HCT116 (cell line): ENCODE data around the gene EIF6. TPM values are rescaled to one million over a fixed set of nuclear protein-coding genes. Genes with fewer than 3 reads are reported as not detected.

Experiments used
- ATAC-seq: fragments of 200-7000 bp; cut with Tn5 transposase; 2 replicates; pipeline ENCODE4 v1.9.1; 2020; ENCODE audit warnings: mild to moderate bottlenecking, moderate library complexity
- BruUV-seq: library from RNA; stranded (reverse); fragments of 400-500 nt; replicated peaks from 2 replicates; lab custom pipeline; 2021; lab: Mats Ljungman, UMichigan
- CTCF ChIA-PET: fragments of 300-600 bp; sonication (Branson Sonifier 250); formaldehyde crosslinking; loops from one replicate; lab custom pipeline; 2021; ENCODE audit warnings: antibody characterized with exemption; lab: Charles Lee
- POLR2A ChIA-PET: fragments of 300-600, 350-600 bp; sonication (Branson Sonifier 250); formaldehyde crosslinking; loops from one replicate; lab custom pipeline; 2021; ENCODE audit warnings: antibody characterized with exemption; lab: Charles Lee
- RAD21 ChIA-PET, 2 experiments: fragments of 300-600 bp; sonication (Branson Sonifier 250); formaldehyde crosslinking; loops; one replicate each; lab custom pipeline; 2023; ENCODE audit warnings: low total read pairs in 2 of 2; ENCODE audit not compliant: uncharacterized antibody in 2 of 2, unreplicated experiment in 2 of 2, low non-redundant PET in 1 of 2; lab: Charles Lee
- DNase-seq: peaks from one replicate; pipeline ENCODE4 v3.0.0-alpha.2; 2010; ENCODE audit warnings: low read depth, low spot score
- H2AFZ ChIP-seq: fragments of 200-600 bp; shearing (Covaris generic), sonication (generic); 2 replicates; pipeline ENCODE4 v1.6.1; 2017; ENCODE audit warnings: low read depth, mixed run types, mixed read lengths, antibody characterized with exemption, low read length; ENCODE audit not compliant: poor library complexity, severe bottlenecking
- H3K27ac ChIP-seq: 2 replicates; pipeline ENCODE4 v1.5.1; 2012; ENCODE audit warnings: low read depth, low read length
- H3K27me3 ChIP-seq: fragments of 200-600 bp; sonication (generic); 2 replicates; pipeline ENCODE4 v1.6.1; 2016; ENCODE audit warnings: mixed run types, low read length, mixed read lengths; ENCODE audit not compliant: insufficient read depth
- H3K36me3 ChIP-seq, 2 experiments: fragments of 200-500 bp in 1 of 2; fragments of 200-600 bp in 1 of 2; sonication (Bioruptor generic) in 1 of 2; sonication (generic) in 1 of 2; 2 replicates each; pipeline versions ENCODE4 v1.5.1 to v1.6.1; 2014 to 2016; ENCODE audit warnings: low read length in 2 of 2, inconsistent platforms in 1 of 2, mixed read lengths in 1 of 2, mixed run types in 1 of 2; ENCODE audit not compliant: insufficient read depth in 2 of 2, control insufficient read depth in 1 of 2
- H3K4me1 ChIP-seq, 2 experiments: fragments of 200-600 bp in 1 of 2; sonication (generic) in 1 of 2; 2 replicates each; pipeline versions ENCODE4 v1.5.1 to v1.6.1; 2012 to 2017; ENCODE audit warnings: low read length in 2 of 2, inconsistent platforms in 1 of 2, mild to moderate bottlenecking in 1 of 2, mixed read lengths in 1 of 2, mixed run types in 1 of 2, moderate library complexity in 1 of 2; ENCODE audit not compliant: insufficient read depth in 2 of 2, control insufficient read depth in 1 of 2
- H3K4me2 ChIP-seq: fragments of 200-600 bp; sonication (generic); 2 replicates; pipeline ENCODE4 v1.6.1; 2017; ENCODE audit warnings: mixed run types, low read length, mixed read lengths
- H3K4me3 ChIP-seq, 2 experiments: fragments of 200-600 bp in 1 of 2; sonication (generic) in 1 of 2; replicated peaks in 1 of 2; 2 replicates each; pipeline ENCODE4 v1.5.1; 2011 to 2016; ENCODE audit warnings: low read length in 2 of 2, control low read depth in 1 of 2, low read depth in 1 of 2, mild to moderate bottlenecking in 1 of 2, mixed read lengths in 1 of 2, mixed run types in 1 of 2
- H3K79me2 ChIP-seq: fragments of 200-600 bp; sonication (generic); 2 replicates; pipeline ENCODE4 v1.6.1; 2017; ENCODE audit warnings: mild to moderate bottlenecking, mixed run types, low read length, moderate library complexity, mixed read lengths; ENCODE audit not compliant: insufficient read depth
- H3K9ac ChIP-seq: fragments of 200-600 bp; sonication (generic); 2 replicates; pipeline ENCODE4 v1.6.1; 2016; ENCODE audit warnings: low read length, mixed read lengths
- H3K9me2 ChIP-seq: fragments of 200-600 bp; sonication (generic), shearing (Covaris generic); 2 replicates; pipeline ENCODE4 v1.6.1; 2017; ENCODE audit warnings: mixed run types, mild to moderate bottlenecking, moderate library complexity; ENCODE audit not compliant: insufficient read depth
- H3K9me3 ChIP-seq, 2 experiments: fragments of 200-500 bp in 1 of 2; fragments of 200-600 bp in 1 of 2; sonication (Bioruptor generic) in 1 of 2; sonication (generic) in 1 of 2; 2 replicates each; pipeline ENCODE4 v1.6.1; 2014 to 2017; ENCODE audit warnings: low read length in 2 of 2, mixed read lengths in 2 of 2, inconsistent platforms in 1 of 2, low read depth in 1 of 2, mild to moderate bottlenecking in 1 of 2, mixed run types in 1 of 2, moderate library complexity in 1 of 2; ENCODE audit not compliant: control insufficient read depth in 1 of 2, insufficient read depth in 1 of 2
- H4K20me1 ChIP-seq: fragments of 200-600 bp; sonication (generic), shearing (Covaris generic); 2 replicates; pipeline ENCODE4 v1.6.1; 2017; ENCODE audit warnings: mixed run types, mild to moderate bottlenecking, moderate library complexity; ENCODE audit not compliant: insufficient read depth
- ATF3 ChIP-seq: IDR thresholded peaks from 2 replicates; pipeline ENCODE4 v1.6.1; 2012
- CBX3 ChIP-seq: IDR thresholded peaks from 2 replicates; pipeline ENCODE4 v1.6.1; 2012; ENCODE audit warnings: low read depth
- EZH2 ChIP-seq: fragments of 200-600 bp; sonication (generic); IDR thresholded peaks from 2 replicates; pipeline ENCODE4 v1.6.1; 2017; ENCODE audit warnings: antibody characterized with exemption, mixed run types
- FOSL1 ChIP-seq: IDR thresholded peaks from 2 replicates; pipeline ENCODE4 v1.6.1; 2012; ENCODE audit warnings: low read depth
- MAX ChIP-seq: IDR thresholded peaks from 2 replicates; pipeline ENCODE4 v1.6.1; 2012
- POLR2A ChIP-seq: IDR thresholded peaks from 2 replicates; pipeline ENCODE4 v1.7.0; 2011; ENCODE audit warnings: borderline replicate concordance; ENCODE audit not compliant: insufficient read depth, insufficient read length; ENCODE audit errors: extremely low read depth
- POLR2AphosphoS5 ChIP-seq: IDR thresholded peaks from 2 replicates; pipeline ENCODE4 v1.6.1; 2011; ENCODE audit warnings: mild to moderate bottlenecking, low read depth, low read length, moderate library complexity
- SIN3A ChIP-seq: IDR thresholded peaks from 2 replicates; pipeline ENCODE4 v1.6.1; 2012; ENCODE audit warnings: low read depth
- TCF7L2 ChIP-seq: IDR thresholded peaks from 2 replicates; pipeline ENCODE4 v1.7.0; 2011; ENCODE audit warnings: borderline replicate concordance, inconsistent platforms; ENCODE audit not compliant: insufficient read depth, insufficient read length; ENCODE audit errors: extremely low read depth
- YY1 ChIP-seq: IDR thresholded peaks from 2 replicates; pipeline ENCODE4 v1.6.1; 2011; ENCODE audit warnings: low read length, low read depth, moderate library complexity, mild to moderate bottlenecking; ENCODE audit not compliant: insufficient replicate concordance; ENCODE audit errors: extremely low read depth
- ZNF274 ChIP-seq: fragments of 200-500 bp; sonication (Bioruptor generic); IDR thresholded peaks from 2 replicates; pipeline ENCODE4 v1.6.1; 2014; ENCODE audit warnings: mild to moderate bottlenecking, low read depth, low read length, inconsistent platforms
- intact Hi-C: fragments of 100-400 bp; cut with micrococcal nuclease; formaldehyde crosslinking; loops from 2 replicates; pipeline ENCODE4 v1.10.0; 2022
- total RNA-seq: library from RNA; stranded (reverse); gene quantifications from one replicate; pipeline ENCODE4 v1.2.1, GENCODE V29; 2021; ENCODE audit not compliant: unreplicated experiment
- TF ChIP-seq, protein P1 (sequence below), 3 experiments: fragments of 200-600 bp in 1 of 3; sonication (generic) in 1 of 3; IDR thresholded peaks in 2 of 3; conservative IDR thresholded peaks in 1 of 3; 2 replicates each; pipeline ENCODE4 v1.5.1; 2012 to 2017; ENCODE audit warnings: low read depth in 2 of 3, low read length in 2 of 3, antibody characterized with exemption in 1 of 3, borderline replicate concordance in 1 of 3, control low read depth in 1 of 3, mild to moderate bottlenecking in 1 of 3, mixed read lengths in 1 of 3, mixed run types in 1 of 3, moderate library complexity in 1 of 3; ENCODE audit not compliant: insufficient read depth in 1 of 3

EIF6 gene
- total RNA-seq, 1 experiment from 2014 or later: 209 TPM

DNA sequence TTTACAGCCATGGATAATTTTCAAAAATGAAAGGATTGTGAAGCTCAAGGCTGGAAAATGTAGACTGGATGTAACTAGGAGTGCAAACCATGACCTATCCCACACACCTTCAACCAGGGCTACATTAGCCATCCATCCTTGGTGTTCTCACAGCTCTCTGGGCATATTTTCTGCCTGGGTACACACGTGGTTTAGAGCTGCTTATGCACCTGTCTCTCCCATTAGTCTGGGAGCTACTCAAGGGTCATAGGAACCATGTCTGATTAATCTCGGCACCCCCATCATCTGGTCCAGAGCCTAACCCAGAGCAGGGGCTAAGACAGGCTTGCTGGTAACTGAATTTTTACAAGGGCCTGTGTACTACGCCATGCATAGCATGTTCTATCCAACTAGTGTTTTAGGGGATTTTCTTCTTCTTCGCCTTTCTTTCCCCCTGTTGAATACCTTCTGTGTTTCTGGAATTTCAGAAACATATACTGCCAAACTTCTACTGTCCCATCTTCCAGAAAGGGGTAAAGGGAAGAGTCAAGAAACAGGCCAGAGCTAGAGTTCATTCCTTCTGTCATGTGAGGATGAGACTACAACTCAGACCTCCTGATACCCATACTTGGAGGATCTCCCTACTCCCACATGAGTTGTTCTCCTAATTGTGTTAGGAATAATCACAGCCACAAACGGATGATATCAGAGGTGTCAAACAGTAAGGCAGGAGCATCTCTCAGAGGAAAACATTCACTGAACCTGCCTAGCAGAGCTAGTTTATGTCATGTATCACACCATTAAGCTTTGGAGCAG lies 33.0 kb upstream of the EIF6 start:
- Histone ChIP-seq H3K9ac (peak overlapping the region; percentile 55), H3K27ac (peak overlapping the region; percentile 69), H3K4me1 (peaks cover 64 to 89% of the 10 kb centered on the region in 2 experiments), H3K4me2 (peak overlapping the region; percentile 63), H2AFZ (no peak overlapping the region), H3K9me2 (no peaks in the 10 kb centered on the region), H4K20me1 (no peaks in the 10 kb centered on the region), H3K27me3 (no peaks in the 10 kb centered on the region), H3K4me3 (no peak overlapping the region; a peak in 1 of 4 replicates), H3K36me3 (no peaks in the 10 kb centered on the region), H3K79me2 (no peaks in the 10 kb centered on the region), H3K9me3 (no peaks in the 10 kb centered on the region)
- no peak for ATAC-seq
- ChIA-PET CTCF (interaction anchor here (2.9 to 3.0 kb wide), 2 partner anchors 12 kb away, joined by 24 to 41 read pairs; no protein-coding TSS in a partner anchor), RAD21 (interaction anchor here in 1 of 2 experiments (1.2 kb wide), 1 partner anchor 12 kb away, joined by 4 read pairs; no protein-coding TSS in a partner anchor), POLR2A (interaction anchor here (0.7 to 1.9 kb wide), 10 partner anchors 7 to 171 kb away, joined by 3 to 19 read pairs (median 4); partner anchors contain the start of gene MMP24OS)
- no peak for TF ChIP-seq POLR2AphosphoS5
- TF ChIP-seq SIN3A: no peak
- no peak for TF ChIP-seq TCF7L2
- no peak for TF ChIP-seq ATF3
- no peak for DNase-seq
- no TSS peak for BruUV-seq
- intact Hi-C loops: no loop called here

GRCh38 chr20:35316086-35316485 lies 31.5 kb upstream of the EIF6 start:
- Histone ChIP-seq H3K27me3 (no peaks in the 10 kb centered on the region), H3K4me2 (no peak overlapping the region), H3K79me2 (no peaks in the 10 kb centered on the region), H4K20me1 (no peaks in the 10 kb centered on the region), H3K9me3 (no peaks in the 10 kb centered on the region), H3K27ac (no peak overlapping the region), H2AFZ (no peak overlapping the region), H3K9ac (no peak overlapping the region), H3K36me3 (no peaks in the 10 kb centered on the region), H3K4me3 (no peak overlapping the region), H3K4me1 (peaks cover 76 to 94% of the 10 kb centered on the region in 2 experiments), H3K9me2 (no peaks in the 10 kb centered on the region)
- intact Hi-C loops: no loop called here
- no TSS peak for BruUV-seq
- ChIA-PET POLR2A (no interaction called here), RAD21 (no interaction called here), CTCF (interaction anchor here (3.0 kb wide), 1 partner anchor 11 kb away, joined by 41 read pairs; no protein-coding TSS in a partner anchor)
- no peak for DNase-seq
- no peak for ATAC-seq
- TF ChIP-seq CBX3 (no peak), YY1 (no peak), ATF3 (no peak), SIN3A (no peak), ZNF274 (no peak), MAX (no peak), FOSL1 (no peak), POLR2A (no peak), EZH2 (no peak)
- TF ChIP-seq, protein P1, sequence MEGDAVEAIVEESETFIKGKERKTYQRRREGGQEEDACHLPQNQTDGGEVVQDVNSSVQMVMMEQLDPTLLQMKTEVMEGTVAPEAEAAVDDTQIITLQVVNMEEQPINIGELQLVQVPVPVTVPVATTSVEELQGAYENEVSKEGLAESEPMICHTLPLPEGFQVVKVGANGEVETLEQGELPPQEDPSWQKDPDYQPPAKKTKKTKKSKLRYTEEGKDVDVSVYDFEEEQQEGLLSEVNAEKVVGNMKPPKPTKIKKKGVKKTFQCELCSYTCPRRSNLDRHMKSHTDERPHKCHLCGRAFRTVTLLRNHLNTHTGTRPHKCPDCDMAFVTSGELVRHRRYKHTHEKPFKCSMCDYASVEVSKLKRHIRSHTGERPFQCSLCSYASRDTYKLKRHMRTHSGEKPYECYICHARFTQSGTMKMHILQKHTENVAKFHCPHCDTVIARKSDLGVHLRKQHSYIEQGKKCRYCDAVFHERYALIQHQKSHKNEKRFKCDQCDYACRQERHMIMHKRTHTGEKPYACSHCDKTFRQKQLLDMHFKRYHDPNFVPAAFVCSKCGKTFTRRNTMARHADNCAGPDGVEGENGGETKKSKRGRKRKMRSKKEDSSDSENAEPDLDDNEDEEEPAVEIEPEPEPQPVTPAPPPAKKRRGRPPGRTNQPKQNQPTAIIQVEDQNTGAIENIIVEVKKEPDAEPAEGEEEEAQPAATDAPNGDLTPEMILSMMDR (IDR thresholded peaks at IDR 0.05 in 2 of 3, conservative IDR thresholded peaks at IDR 0.05 in 1 of 3; ENCODE audit: borderline replicate concordance in 1 of 3, insufficient read depth in 1 of 3, low read depth in 2 of 3, low read length in 2 of 3): no peak
